Lower leg skin (tissue), 4 donors: ENCODE results near the gene GLCE. TPM values are rescaled to one million over a fixed set of nuclear protein-coding genes. Genes with fewer than 3 reads are reported as not detected.

Source experiments
- DNase-seq, 2 donors: peaks; one replicate each; pipeline ENCODE4 v3.0.0-alpha.2; 2019; ENCODE audit warnings: low spot score in 2 of 2
- H3K4me3 ChIP-seq: fragments of 200-600 bp; sonication (generic); 2 replicates; pipeline ENCODE4 v1.5.1; 2017; ENCODE audit warnings: mild to moderate bottlenecking, low read depth; ENCODE audit not compliant: poor library complexity, severe bottlenecking
- POLR2A ChIP-seq, 2 donors: fragments of 450-650 bp; IDR thresholded peaks; one replicate each; pipeline ENCODE4 v1.6.1; 2016 to 2017; ENCODE audit warnings: antibody characterized with exemption in 2 of 2, mild to moderate bottlenecking in 1 of 2, moderate library complexity in 1 of 2
- WGBS, 2 donors: methylation state at CpG; one replicate each; pipeline ENCODE4 v1.1.5; 2018; 5-methylcytosine and 5-hydroxymethylcytosine counted together
- intact Hi-C: fragments of 100-400 bp; cut with DNase I; formaldehyde crosslinking; loops from one replicate; pipeline ENCODE4 v1.15.0; 2023; ENCODE audit warnings: low total_unique reads
- total RNA-seq, 4 donors: library from RNA; depleted of rRNA; stranded (reverse); fragments of >200 nt; gene quantifications; one replicate each; pipeline ENCODE4 v1.1.0, GENCODE V29; 2016
- TF ChIP-seq, protein P1 (sequence below), 3 donors: fragments of 450-650 bp; IDR thresholded peaks; one replicate each; pipeline ENCODE4 v1.5.1; 2016; ENCODE audit warnings: antibody characterized with exemption in 3 of 3, mild to moderate bottlenecking in 3 of 3, moderate library complexity in 2 of 3

GLCE gene
- total RNA-seq, 4 donors from 2014 or later, result 10.3 to 18.0 (median 12.8) TPM

DNA sequence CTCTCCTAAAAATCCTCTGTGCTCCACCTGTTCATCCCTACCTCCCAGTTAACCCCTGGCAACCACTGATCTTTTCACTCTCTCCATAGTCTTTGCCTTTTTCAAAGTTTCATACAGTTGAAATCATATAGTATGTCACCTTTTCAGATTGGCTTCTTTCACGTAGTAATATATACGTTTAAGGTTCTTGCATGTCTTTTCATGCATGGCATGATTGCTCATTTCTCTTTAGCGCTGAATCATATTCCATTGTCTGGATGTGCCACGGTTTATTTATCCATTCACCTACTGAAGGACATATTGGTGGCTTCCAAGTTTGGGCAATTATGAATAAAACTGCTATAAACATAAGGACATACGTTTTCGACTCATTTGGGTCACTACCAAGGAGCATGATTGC lies 28.7 kb downstream of the GLCE start:
- WGBS, 2 donors, result 81 to 85% methylated on average over 6 of the region's 6 CpGs
- intact Hi-C loops, result no loop called here

GRCh38 chr15:69190091-69190490 lies 29.7 kb downstream of the GLCE start:
- H3K4me3 ChIP-seq, result no peak overlapping the region
- DNase-seq, result no peak
- intact Hi-C loops, result no loop called here
- no peak for TF ChIP-seq POLR2A (IDR thresholded peaks at IDR 0.05)
- TF ChIP-seq, protein P1, sequence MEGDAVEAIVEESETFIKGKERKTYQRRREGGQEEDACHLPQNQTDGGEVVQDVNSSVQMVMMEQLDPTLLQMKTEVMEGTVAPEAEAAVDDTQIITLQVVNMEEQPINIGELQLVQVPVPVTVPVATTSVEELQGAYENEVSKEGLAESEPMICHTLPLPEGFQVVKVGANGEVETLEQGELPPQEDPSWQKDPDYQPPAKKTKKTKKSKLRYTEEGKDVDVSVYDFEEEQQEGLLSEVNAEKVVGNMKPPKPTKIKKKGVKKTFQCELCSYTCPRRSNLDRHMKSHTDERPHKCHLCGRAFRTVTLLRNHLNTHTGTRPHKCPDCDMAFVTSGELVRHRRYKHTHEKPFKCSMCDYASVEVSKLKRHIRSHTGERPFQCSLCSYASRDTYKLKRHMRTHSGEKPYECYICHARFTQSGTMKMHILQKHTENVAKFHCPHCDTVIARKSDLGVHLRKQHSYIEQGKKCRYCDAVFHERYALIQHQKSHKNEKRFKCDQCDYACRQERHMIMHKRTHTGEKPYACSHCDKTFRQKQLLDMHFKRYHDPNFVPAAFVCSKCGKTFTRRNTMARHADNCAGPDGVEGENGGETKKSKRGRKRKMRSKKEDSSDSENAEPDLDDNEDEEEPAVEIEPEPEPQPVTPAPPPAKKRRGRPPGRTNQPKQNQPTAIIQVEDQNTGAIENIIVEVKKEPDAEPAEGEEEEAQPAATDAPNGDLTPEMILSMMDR (IDR thresholded peaks at IDR 0.05), result no peak

More for the DNA sequence above, 28.7 kb downstream of the GLCE start:
- no peak overlapping the region for H3K4me3 ChIP-seq
- no peak for DNase-seq
- TF ChIP-seq, protein P1 (IDR thresholded peaks at IDR 0.05), result no peak
- TF ChIP-seq POLR2A (IDR thresholded peaks at IDR 0.05), result no peak

- DNase-seq, result no peak
- intact Hi-C loops, result no loop called here
- no peak overlapping the region for H3K4me3 ChIP-seq
- TF ChIP-seq, protein P1 (IDR thresholded peaks at IDR 0.05), result no peak
- TF ChIP-seq POLR2A (IDR thresholded peaks at IDR 0.05), result no peak
Observed at GRCh38 chr15:69190504-69190903, 30.1 kb downstream of the GLCE start.

DNA sequence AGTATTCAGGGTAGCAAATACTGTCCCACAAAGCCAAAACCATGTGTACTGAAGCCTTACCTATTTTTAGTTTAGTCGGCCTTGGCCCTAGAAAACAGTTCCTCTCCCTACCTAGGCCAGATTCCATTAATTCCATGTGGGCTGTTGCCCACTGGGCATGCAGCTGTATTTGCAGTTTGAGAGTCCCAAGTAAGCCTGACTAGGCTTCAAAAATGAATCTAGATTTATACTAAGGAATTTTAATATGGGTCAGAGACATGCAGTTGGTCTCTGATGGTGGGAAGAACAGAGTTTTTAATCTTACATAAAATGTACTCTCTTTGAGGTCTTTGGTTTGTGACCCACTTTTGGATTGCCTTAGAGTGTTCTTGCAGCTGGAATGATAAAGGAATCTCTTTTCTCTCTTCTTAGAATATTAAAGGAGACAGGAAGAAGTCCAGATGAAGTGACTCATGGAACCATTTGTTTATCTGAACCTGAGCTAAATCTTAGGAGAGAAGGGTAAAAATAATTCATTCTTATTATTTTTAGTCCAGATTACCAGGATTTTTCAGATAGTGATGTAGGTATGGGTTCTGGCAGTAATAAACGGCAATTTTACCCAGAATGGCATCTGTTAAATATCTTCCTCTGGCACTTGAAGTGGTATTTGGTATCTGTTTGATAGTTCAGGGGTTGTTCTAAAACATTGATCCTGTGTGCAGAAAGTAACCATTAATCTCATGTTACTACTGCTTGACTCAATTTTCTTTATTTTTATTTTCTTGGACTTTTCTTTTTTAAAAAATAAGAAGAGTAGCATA lies 33.8 kb downstream of the GLCE start:
- intact Hi-C loops, result no loop called here
- H3K4me3 ChIP-seq, result no peak overlapping the region
- no peak for DNase-seq
- TF ChIP-seq POLR2A (IDR thresholded peaks at IDR 0.05), result no peak
- TF ChIP-seq, protein P1 (IDR thresholded peaks at IDR 0.05), result no peak
- 30 to 41% methylated on average over 2 of the region's 2 CpGs for WGBS, 2 donors

DNA sequence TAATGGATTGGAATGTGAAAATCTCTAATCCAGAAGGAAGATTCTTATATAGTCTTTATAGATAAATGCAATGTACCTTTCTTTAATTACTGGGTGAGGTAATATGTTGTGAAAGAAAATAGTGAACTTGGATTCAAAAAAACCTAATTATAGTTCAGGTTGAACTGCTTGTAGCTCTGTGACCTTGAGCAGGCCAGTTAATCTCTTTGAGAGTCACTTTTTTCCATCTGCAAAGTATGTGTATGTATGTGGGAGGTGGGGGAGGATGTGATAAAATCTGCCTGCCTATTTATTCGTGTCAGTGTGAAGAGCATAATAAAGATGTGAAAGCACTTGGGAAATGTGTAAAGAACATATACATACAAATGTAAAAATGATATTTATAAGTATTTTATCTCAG lies 34.4 kb downstream of the GLCE start:
- no peak for DNase-seq
- no peak overlapping the region for H3K4me3 ChIP-seq
- 21 to 25% methylated on average over 1 of the region's 1 CpG for WGBS, 2 donors
- intact Hi-C loops, result no loop called here
- no peak for TF ChIP-seq POLR2A (IDR thresholded peaks at IDR 0.05)
- TF ChIP-seq, protein P1 (IDR thresholded peaks at IDR 0.05), result no peak
